Large intestine (tissue), 3 donors: Measurements from ENCODE around the gene ZNF318. TPM values are rescaled to one million over a fixed set of nuclear protein-coding genes. Genes with fewer than 3 reads are reported as not detected.

Source experiments
- DNase-seq, 2 donors: peaks; one replicate each; pipeline versions ENCODE4 v3.0.0 to v3.0.0-alpha.2; 2013
- H3K27ac ChIP-seq: one replicate; pipeline ENCODE4 v1.5.1; 2013; ENCODE audit warnings: low read length
- H3K27me3 ChIP-seq: 2 replicates; pipeline ENCODE4 v1.6.1; 2013; ENCODE audit warnings: low read length; ENCODE audit not compliant: control insufficient read depth, insufficient read depth
- H3K36me3 ChIP-seq: 2 replicates; pipeline ENCODE4 v1.6.1; 2013; ENCODE audit warnings: low read length; ENCODE audit not compliant: control insufficient read depth, insufficient read depth
- H3K4me1 ChIP-seq: one replicate; pipeline ENCODE4 v1.6.1; 2013; ENCODE audit warnings: low read length; ENCODE audit not compliant: control insufficient read depth, insufficient read depth
- H3K4me3 ChIP-seq: one replicate; pipeline ENCODE4 v1.5.1; 2013; ENCODE audit warnings: low read length
- H3K9me3 ChIP-seq: one replicate; pipeline ENCODE4 v1.6.1; 2013; ENCODE audit warnings: mild to moderate bottlenecking, low read depth, low read length, moderate library complexity; ENCODE audit not compliant: control insufficient read depth
- WGBS: methylation state at CpG from one replicate; pipeline ENCODE4 v1.1.5; 2013; ENCODE audit warnings: low lambda C conversion rate; ENCODE audit not compliant: insufficient coverage; 5-methylcytosine and 5-hydroxymethylcytosine counted together
- polyA plus RNA-seq: library from polyadenylated mRNA; unstranded; fragments of 120-200 nt; gene quantifications from one replicate; pipeline ENCODE4 v1.2.1, GENCODE V29; 2013

The ZNF318 gene
- polyA plus RNA-seq, 1 donor = 21.2 TPM

DNA sequence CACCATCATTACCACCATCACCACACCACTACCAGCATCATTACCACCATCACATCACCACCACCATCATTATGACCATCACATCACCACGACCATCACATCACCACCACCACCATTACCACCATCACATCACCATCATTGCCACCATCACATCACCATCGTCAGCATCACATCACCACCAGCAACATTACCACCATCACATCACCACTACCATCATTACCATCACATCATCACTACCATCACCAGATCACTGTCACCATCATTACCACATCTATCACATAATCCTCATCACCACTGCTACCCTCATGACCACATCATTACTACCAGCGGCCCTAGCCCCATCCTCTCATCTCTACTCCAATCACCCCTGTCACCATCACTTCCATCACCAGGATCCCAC is 74.9 kb downstream of the ZNF318 start:
- H3K36me3 ChIP-seq = no peaks in the 10 kb centered on the region
- H3K27ac ChIP-seq = no peak overlapping the region
- peaks cover 25% of the 10 kb centered on the region for H3K4me1 ChIP-seq
- H3K4me3 ChIP-seq = no peak overlapping the region
- peaks cover 3% of the 10 kb centered on the region for H3K9me3 ChIP-seq
- no peak for DNase-seq
- WGBS = 100% methylated on average over 1 of the region's 3 CpGs
- H3K27me3 ChIP-seq = no peaks in the 10 kb centered on the region

DNA sequence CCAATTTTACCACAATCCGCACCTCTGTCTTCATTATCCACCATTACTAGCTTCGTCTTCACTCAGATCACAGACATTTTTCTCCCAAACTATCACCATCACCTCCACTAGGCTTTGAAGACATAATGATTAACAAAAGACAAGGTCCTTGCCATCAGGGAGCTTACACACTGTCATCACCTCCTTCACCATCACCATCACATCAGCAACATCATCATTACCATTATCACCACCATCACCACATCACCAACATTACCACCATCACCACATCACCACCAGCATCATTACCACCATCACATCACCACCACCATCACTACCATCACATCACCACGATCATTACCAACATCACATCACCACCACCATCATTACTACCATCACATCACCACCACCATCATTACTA is 75.7 kb downstream of the ZNF318 start:
- Histone ChIP-seq H3K36me3 (no peaks in the 10 kb centered on the region), H3K9me3 (peaks cover 3% of the 10 kb centered on the region), H3K27me3 (no peaks in the 10 kb centered on the region), H3K27ac (no peak overlapping the region), H3K4me1 (peaks cover 25% of the 10 kb centered on the region), H3K4me3 (no peak overlapping the region)
- DNase-seq = no peak
- 100% methylated on average over 2 of the region's 3 CpGs for WGBS

DNA sequence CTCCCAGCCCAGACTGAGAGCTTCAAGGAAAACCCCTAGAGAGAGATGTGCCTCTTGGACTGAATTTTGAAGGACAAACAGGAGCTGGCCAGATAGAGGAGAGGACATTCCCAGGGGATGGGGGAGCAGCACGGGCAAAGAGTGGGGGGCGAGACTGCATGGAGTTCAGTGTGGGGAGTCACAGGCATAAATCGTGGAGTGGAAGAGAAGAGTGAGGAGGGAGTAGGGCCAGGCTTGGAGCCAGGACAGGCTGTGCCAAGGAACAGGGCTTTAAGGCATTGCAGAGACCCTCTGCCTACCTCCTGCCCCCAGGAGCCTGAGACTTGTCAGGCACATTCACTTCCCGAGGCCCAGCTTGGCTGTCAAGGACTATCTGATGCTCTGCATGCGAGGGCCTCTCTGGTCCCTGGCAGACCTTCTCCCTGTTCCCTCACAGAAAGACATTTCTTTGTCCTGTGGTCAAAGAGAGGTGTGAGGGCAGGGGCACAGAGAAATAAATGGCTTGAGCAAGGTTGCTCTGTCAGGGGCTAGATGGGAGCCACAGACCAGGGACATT is 76.6 kb downstream of the ZNF318 start:
- Histone ChIP-seq H3K4me3 (no peak overlapping the region), H3K27ac (no peak overlapping the region), H3K4me1 (peaks cover 28% of the 10 kb centered on the region), H3K36me3 (no peaks in the 10 kb centered on the region), H3K9me3 (peaks cover 3% of the 10 kb centered on the region), H3K27me3 (no peaks in the 10 kb centered on the region)
- DNase-seq = no peak
- WGBS = 100% methylated on average over 1 of the region's 5 CpGs

DNA sequence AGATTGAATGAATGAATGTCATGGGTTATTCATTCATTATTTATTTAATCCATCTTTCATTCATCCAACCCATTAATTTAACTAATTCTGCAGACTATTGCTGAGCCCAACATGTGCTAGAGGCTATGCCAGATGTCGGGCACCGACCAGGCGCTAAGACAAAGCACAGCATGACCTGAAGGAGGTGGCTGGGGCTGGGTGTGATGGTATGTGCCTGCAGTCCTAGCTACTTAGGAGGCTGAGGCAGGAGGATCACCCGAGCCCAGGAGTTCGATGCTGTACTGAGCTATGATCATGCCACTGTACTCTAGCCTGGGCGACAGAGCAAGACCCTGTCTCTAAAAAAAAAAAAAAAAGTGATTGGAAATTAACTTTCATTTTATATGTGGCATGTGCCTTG is 77.1 kb downstream of the ZNF318 start:
- no peaks in the 10 kb centered on the region for H3K27me3 ChIP-seq

DNA sequence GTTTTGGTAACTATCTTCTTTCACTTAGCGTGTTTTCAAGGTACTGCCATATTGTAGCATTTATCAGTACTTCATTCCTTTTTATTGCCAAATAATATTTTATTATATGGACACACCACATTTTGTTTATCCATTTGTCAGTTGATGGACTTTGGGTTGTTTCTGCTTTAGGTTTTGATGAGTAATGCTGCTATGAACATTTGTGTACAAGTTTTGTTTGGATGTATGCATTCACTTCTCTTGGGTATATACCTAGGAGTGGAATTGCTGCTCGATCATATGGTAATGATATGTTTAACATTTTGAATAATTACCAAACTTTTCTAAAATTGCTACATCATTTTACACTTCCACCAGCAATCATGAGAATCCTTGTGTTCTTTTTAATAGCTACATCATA is 77.7 kb downstream of the ZNF318 start:
- H3K27ac ChIP-seq = no peak overlapping the region
- WGBS = 100% methylated on average over 1 of the region's 2 CpGs

More for the DNA sequence above, 77.1 kb downstream of the ZNF318 start:
- no peaks in the 10 kb centered on the region for H3K36me3 ChIP-seq
- 100% methylated on average over 1 of the region's 6 CpGs for WGBS
- H3K4me1 ChIP-seq = peaks cover 28% of the 10 kb centered on the region
- H3K4me3 ChIP-seq = no peak overlapping the region
- peaks cover 3% of the 10 kb centered on the region for H3K9me3 ChIP-seq
- DNase-seq = no peak
- H3K27ac ChIP-seq = no peak overlapping the region

DNA sequence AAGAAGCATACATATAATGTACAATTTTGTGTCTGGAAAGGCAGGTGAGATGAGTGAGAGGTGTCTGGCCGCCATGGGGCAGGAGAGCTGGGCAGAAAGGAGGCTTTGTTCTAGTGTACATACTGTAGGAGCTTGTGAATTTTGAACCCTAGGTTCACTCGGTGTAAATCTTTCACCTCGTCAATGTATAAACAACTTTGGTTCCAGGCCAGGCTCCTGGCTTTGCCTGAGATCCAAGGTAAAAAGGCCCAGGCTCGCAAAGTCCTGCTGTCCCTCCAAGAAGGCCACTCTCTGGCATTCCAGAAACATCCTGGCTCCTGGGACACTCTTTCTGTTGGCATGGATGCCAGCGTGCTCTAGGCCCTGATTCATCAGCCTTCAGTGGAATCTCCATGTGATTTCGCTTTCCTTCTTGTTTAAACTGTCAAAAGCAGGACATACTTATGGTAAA is 78.5 kb downstream of the ZNF318 start:
- Histone ChIP-seq H3K9me3 (peaks cover 3% of the 10 kb centered on the region), H3K4me3 (no peak overlapping the region), H3K4me1 (peaks cover 31% of the 10 kb centered on the region), H3K36me3 (no peaks in the 10 kb centered on the region), H3K27ac (peak overlapping the region; percentile 81), H3K27me3 (no peaks in the 10 kb centered on the region)
- peak in 1 of 2 donors; percentile 61 for DNase-seq
- WGBS = no CpG with 5 or more reads among the region's 6 CpGs

More for the DNA sequence above, 77.7 kb downstream of the ZNF318 start:
- H3K4me1 ChIP-seq = peaks cover 31% of the 10 kb centered on the region
- no peak for DNase-seq
- H3K36me3 ChIP-seq = no peaks in the 10 kb centered on the region
- H3K4me3 ChIP-seq = no peak overlapping the region
- H3K27me3 ChIP-seq = no peaks in the 10 kb centered on the region
- H3K9me3 ChIP-seq = peaks cover 3% of the 10 kb centered on the region

DNA sequence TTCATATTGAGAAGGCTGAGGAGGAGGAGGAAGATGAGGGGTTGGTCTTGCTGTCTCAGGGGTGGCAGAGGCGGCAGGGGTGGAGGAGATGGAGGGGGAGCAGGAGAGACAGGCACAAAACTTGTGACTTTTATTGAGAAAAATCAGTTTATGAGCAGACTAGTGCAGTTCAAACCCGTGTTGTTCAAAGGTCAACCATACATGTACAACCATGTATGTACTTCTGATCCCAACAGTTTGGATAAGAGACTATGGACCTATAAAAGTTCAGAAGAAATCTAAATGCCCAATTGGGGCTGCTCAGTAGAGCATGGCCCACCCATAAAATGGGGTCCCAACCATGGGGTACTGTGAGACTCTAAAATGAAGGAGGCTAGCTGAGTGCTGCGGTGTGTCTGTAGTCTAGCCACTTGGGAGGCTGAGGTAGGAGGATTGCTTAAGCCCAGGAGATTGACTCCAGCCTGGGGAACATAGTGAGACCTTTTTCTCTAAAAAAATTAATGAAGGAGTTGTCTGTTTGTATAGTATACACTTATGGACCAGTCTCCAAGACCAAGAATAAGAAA is 79.0 kb downstream of the ZNF318 start:
- H3K36me3 ChIP-seq = no peaks in the 10 kb centered on the region
- WGBS = 37% methylated on average over 2 of the region's 3 CpGs
- no peaks in the 10 kb centered on the region for H3K27me3 ChIP-seq
- H3K9me3 ChIP-seq = peaks cover 3% of the 10 kb centered on the region
- no peak overlapping the region for H3K4me3 ChIP-seq
- peak overlapping the region; percentile 81 for H3K27ac ChIP-seq
- peaks cover 31% of the 10 kb centered on the region for H3K4me1 ChIP-seq
- DNase-seq = peak; percentile 81 to 91

DNA sequence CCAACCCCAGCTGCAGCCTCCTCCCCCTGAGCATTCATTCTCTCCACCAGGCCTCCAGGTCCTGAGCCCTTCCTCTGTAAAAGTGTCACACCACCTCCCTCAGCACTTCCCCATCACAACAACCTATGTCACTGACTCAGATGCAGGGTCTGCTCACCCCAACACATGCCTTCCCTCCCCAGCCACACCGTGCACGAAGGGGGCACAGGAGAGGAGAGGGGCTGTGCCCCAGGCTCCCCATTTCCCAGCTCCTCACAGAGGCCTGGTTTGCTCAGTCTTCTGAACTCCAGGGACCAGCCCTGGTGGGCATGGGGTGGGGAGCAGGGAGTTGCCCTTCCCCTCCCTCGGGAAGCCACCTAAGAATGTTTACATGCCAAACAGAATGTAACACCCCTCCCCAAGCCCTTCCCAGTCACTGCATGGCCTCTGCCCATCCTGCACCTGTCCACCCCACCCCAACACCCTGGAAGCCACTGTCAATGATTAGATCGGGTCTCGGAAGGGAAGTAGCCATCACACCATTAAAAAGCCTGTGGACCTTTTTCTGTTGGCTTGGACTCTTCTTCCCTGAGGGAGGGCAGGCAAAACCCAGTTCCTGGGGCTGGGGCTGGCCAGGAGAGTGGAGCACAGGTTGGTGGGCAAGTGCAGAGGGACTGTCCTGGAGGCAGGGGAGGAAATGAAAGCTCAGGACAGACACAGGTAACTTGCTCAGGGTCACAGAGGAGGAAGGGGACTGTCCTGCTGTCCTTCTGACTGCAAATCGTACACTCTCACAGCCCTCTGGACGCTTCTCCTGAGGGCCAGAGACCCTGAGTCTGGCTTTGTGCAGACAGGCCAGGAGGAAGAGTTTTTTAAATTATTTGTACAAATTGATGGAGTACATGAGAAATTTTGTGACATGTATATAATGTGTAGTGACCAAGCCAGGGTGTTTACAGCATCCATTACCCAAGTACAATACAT is 81.4 kb downstream of the ZNF318 start:
- H3K27ac ChIP-seq = no peak overlapping the region
- no peak for DNase-seq
- WGBS = no CpG with 5 or more reads among the region's 7 CpGs

DNA sequence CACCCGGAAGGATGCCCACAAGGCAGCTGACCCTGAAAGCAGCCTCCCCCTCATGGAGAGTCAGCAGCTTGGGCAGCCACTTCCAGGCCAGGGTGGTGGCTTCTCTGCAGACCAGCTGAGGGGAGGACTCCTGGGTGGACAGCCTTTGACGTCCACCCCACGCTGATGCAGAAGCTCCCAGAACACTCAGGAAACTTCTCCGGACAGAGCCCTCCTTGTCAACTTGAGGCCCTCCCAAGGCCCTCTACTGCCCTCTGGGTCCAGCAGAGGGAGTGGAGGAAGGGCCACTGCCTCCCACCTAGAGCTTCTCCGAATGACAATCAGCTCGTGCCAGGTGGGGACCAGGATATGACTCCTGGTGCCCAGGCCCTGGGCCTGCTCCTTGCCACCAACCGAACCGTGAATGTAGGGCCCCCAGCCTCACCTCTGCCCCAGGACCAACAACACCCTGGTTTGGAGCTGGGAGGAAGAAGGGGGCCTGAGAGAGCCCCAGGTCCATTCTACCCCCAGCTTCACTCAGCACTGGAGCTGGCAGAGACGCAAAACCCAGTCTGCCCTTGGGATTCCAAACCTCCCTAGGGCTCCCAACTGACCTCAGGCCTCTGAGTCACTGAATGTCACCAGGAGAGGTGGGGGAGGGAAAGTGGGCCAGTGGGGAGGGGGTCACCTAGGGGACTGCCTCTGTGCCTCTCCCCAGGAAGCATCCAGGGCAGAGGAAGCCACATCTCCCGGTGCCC is 82.3 kb downstream of the ZNF318 start:
- DNase-seq = no peak
- no CpG with 5 or more reads among the region's 10 CpGs for WGBS
- no peaks in the 10 kb centered on the region for H3K36me3 ChIP-seq
- H3K27me3 ChIP-seq = no peaks in the 10 kb centered on the region
- H3K4me3 ChIP-seq = no peak overlapping the region
- no peak overlapping the region for H3K27ac ChIP-seq
- peaks cover 3% of the 10 kb centered on the region for H3K9me3 ChIP-seq
- H3K4me1 ChIP-seq = peaks cover 31% of the 10 kb centered on the region

More for the DNA sequence above, 81.4 kb downstream of the ZNF318 start:
- no peaks in the 10 kb centered on the region for H3K36me3 ChIP-seq
- H3K27me3 ChIP-seq = no peaks in the 10 kb centered on the region
- H3K4me1 ChIP-seq = peaks cover 31% of the 10 kb centered on the region
- H3K4me3 ChIP-seq = no peak overlapping the region
- peaks cover 3% of the 10 kb centered on the region for H3K9me3 ChIP-seq

DNA sequence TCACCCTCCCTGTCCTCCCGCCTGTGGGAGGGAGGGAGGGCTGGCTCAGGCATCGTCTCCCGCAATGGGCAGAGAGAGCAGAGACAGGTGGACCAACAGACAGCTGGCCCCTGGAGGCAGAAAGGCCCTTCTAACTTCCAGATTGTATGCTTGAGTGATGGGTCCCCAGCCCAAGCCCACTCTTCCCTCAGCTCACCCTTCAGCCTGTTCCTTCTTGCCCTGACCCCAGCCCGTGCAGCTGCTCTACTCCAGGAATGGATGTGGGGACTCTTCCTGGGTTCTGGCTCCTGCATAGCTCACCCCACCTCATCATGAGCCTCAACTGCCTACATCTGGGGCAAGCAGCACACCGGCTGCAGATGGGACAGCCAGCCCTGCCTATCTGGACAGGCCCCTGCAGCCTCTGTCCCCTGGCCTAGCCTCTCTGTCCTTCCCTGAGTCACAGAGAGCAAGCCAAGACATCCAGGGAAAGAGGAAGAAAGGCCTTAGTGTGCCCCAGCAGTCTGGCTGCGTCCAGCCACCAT is 82.9 kb downstream of the ZNF318 start:
- H3K27me3 ChIP-seq = no peaks in the 10 kb centered on the region
- no CpG with 5 or more reads among the region's 6 CpGs for WGBS
- H3K9me3 ChIP-seq = peaks cover 3% of the 10 kb centered on the region
- H3K4me3 ChIP-seq = no peak overlapping the region
- DNase-seq = no peak
- no peak overlapping the region for H3K27ac ChIP-seq
- peaks cover 31% of the 10 kb centered on the region for H3K4me1 ChIP-seq
- H3K36me3 ChIP-seq = no peaks in the 10 kb centered on the region
